Thoracic aorta (tissue), 2 donors: ENCODE results near the gene KCNIP4. TPM values are rescaled to one million over a fixed set of nuclear protein-coding genes. Genes with fewer than 3 reads are reported as not detected.

Experiments
- ATAC-seq: fragments of 150-250 bp; one replicate; pipeline ENCODE4 v1.8.0; 2017; ENCODE audit warnings: low read depth; ENCODE audit not compliant: insufficient number of reproducible peaks, low FRiP score
- DNase-seq: peaks from one replicate; pipeline ENCODE4 v3.0.0-alpha.2; 2020; ENCODE audit warnings: low spot score
- H3K27ac ChIP-seq, 2 donors: fragments of 200-600 bp; sonication (generic); 1 replicate in 1 of 2; 2 replicates in 1 of 2; pipeline ENCODE4 v1.5.1; 2016; ENCODE audit warnings: mild to moderate bottlenecking in 2 of 2, moderate library complexity in 2 of 2
- H3K27me3 ChIP-seq: fragments of 200-600 bp; sonication (generic); replicated peaks from 2 replicates; pipeline ENCODE4 v1.6.0; 2016; ENCODE audit warnings: mild to moderate bottlenecking; ENCODE audit not compliant: insufficient read depth
- H3K36me3 ChIP-seq: fragments of 200-600 bp; sonication (generic); one replicate; pipeline ENCODE4 v1.5.1; 2016
- H3K4me1 ChIP-seq, 2 donors: fragments of 200-600 bp; sonication (generic); 1 replicate in 1 of 2; 2 replicates in 1 of 2; pipeline versions ENCODE4 v1.5.1 to v1.6.0; 2016; ENCODE audit warnings: low read depth in 2 of 2, mild to moderate bottlenecking in 1 of 2; ENCODE audit not compliant: control insufficient read depth in 1 of 2
- H3K4me3 ChIP-seq: fragments of 200-600 bp; sonication (generic); 2 replicates; pipeline ENCODE4 v1.5.1; 2016; ENCODE audit warnings: mild to moderate bottlenecking
- H3K9me3 ChIP-seq: fragments of 200-600 bp; sonication (generic); 2 replicates; pipeline ENCODE4 v1.5.1; 2016
- total RNA-seq, 2 donors: library from RNA; depleted of rRNA; stranded (reverse); fragments of >200 nt; gene quantifications; one replicate each; pipeline versions ENCODE4 v1.1.0 to v1.2.3, GENCODE V29; 2016
- TF ChIP-seq, protein P1 (sequence below): fragments of 200-600 bp; sonication (generic); IDR thresholded peaks from one replicate; pipeline ENCODE4 v1.5.1; 2019; ENCODE audit warnings: antibody characterized with exemption

The KCNIP4 gene
- total RNA-seq, 2 donors from 2014 or later, result not detected

DNA sequence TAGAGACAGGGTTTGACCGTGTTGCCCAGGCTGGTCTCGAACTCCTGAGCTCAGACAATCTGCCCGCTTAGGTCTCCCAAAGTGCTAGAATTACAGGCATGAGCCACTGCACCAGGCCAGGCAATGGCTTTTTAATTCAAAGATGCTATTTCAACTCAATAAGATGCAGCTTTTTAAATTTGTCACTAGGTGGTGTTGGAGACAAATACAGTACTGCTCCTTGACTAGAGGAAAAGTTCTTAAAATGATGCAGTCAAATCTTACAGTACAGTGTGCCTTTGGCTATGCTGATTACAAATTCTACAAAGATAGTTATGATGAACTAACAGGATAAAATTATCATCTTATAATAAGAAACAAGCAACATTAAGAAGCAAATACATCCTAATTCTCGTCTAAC, 441.1 kb downstream of the KCNIP4 start:
- no peak overlapping the region for H3K27ac ChIP-seq
- no peaks in the 10 kb centered on the region for H3K9me3 ChIP-seq
- TF ChIP-seq, protein P1, sequence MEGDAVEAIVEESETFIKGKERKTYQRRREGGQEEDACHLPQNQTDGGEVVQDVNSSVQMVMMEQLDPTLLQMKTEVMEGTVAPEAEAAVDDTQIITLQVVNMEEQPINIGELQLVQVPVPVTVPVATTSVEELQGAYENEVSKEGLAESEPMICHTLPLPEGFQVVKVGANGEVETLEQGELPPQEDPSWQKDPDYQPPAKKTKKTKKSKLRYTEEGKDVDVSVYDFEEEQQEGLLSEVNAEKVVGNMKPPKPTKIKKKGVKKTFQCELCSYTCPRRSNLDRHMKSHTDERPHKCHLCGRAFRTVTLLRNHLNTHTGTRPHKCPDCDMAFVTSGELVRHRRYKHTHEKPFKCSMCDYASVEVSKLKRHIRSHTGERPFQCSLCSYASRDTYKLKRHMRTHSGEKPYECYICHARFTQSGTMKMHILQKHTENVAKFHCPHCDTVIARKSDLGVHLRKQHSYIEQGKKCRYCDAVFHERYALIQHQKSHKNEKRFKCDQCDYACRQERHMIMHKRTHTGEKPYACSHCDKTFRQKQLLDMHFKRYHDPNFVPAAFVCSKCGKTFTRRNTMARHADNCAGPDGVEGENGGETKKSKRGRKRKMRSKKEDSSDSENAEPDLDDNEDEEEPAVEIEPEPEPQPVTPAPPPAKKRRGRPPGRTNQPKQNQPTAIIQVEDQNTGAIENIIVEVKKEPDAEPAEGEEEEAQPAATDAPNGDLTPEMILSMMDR, result no peak
- H3K4me3 ChIP-seq, result no peak overlapping the region
- no peaks in the 10 kb centered on the region for H3K36me3 ChIP-seq
- ATAC-seq (no peak), DNase-seq (no peak)
- no peaks in the 10 kb centered on the region for H3K27me3 ChIP-seq
- no peaks in the 10 kb centered on the region for H3K4me1 ChIP-seq

DNA sequence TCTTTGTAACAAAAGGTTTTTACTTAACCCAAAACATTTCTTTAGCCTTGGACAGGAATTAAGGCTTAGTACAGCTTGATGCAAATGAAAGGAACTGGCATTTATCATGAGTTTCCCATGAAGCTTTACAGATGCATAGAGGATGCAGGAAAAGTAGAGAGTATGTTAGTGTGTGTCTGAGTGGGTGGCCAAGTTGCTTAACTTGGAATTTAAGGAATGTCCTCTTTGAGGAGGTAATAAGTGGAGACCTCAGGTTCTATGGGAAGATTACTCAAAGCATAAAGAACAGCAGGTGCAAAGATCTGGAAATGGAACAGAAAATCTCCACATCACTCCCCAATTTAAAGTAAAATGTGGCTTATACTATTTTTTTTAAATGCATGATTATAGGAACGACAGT, 457.9 kb downstream of the KCNIP4 start:
- Histone ChIP-seq H3K9me3 (no peaks in the 10 kb centered on the region), H3K27ac (no peak overlapping the region), H3K4me1 (no peaks in the 10 kb centered on the region), H3K27me3 (no peaks in the 10 kb centered on the region), H3K4me3 (no peak overlapping the region), H3K36me3 (no peaks in the 10 kb centered on the region)
- ATAC-seq (no peak), DNase-seq (no peak)
- TF ChIP-seq, protein P1, result no peak

DNA sequence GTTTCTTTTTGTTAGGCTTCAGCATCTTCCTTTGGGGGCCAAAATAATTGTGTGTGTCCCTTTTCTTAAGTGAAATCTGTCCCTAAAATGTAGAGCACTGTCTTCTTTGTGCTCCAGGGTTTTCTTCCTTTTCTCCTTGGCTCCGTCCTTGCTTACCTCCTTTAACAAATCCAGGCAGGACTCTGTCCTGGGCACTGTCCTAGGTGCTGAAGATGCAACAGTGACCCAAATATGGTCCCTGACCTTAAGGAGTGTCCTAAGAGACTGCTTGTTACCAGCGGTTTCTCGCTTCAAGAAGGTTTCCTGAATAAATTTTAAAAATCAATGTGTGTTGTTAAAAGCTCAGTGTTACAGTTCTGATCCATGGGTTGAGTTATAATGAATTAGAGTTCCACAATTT, 471.8 kb downstream of the KCNIP4 start:
- DNase-seq (no peak), ATAC-seq (no peak)
- TF ChIP-seq, protein P1, result no peak
- Histone ChIP-seq H3K9me3 (no peaks in the 10 kb centered on the region), H3K36me3 (no peaks in the 10 kb centered on the region), H3K27ac (no peak overlapping the region), H3K4me3 (no peak overlapping the region), H3K27me3 (no peaks in the 10 kb centered on the region), H3K4me1 (no peaks in the 10 kb centered on the region)

DNA sequence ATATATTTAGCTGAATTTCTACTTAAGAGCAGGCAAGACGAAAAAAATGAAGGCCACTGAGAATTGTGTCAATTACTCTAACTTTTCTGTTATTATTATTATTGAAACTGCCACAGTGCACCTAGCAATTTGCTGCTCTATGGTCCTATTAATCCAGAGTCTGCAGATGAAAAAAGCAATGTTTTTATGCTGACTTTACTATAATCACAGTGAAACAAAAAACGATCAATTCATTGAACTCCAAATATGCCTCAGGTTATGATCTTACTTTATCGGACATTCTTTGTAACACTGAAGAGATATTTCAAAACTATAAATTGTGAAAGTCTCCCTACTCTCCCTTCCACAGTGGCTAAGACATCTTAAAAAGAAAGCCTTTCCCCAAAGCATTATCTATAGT, 474.4 kb downstream of the KCNIP4 start:
- no peak overlapping the region for H3K4me3 ChIP-seq
- no peaks in the 10 kb centered on the region for H3K4me1 ChIP-seq
- TF ChIP-seq, protein P1, result no peak
- no peak for DNase-seq
- H3K36me3 ChIP-seq, result no peaks in the 10 kb centered on the region
- no peaks in the 10 kb centered on the region for H3K27me3 ChIP-seq
- H3K27ac ChIP-seq, result no peak overlapping the region
- no peak for ATAC-seq
- no peaks in the 10 kb centered on the region for H3K9me3 ChIP-seq

DNA sequence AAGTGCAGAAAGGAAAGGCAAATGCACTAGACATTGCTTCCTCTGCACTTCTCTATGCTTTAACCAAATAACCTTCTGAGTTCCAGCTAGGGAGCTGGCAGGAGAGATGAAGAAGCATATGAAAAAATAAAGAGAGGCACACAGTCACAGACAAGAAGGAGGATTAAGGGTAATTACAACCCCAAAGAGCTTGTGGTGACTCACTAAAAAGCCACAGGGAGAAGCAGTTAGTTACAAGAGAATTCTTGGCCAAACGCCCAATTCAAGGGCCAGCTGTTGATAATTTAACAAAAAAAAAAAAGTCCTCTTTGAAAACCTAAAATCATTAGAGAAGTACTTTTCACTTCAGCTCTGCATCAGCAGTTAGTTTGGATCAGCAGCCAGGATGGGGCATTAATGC, 478.0 kb downstream of the KCNIP4 start:
- H3K36me3 ChIP-seq, result no peaks in the 10 kb centered on the region
- H3K9me3 ChIP-seq, result no peaks in the 10 kb centered on the region
- no peak overlapping the region for H3K27ac ChIP-seq
- no peak for DNase-seq
- no peaks in the 10 kb centered on the region for H3K27me3 ChIP-seq
- TF ChIP-seq, protein P1, result no peak
- ATAC-seq, result no peak
- H3K4me3 ChIP-seq, result no peak overlapping the region
- H3K4me1 ChIP-seq, result no peaks in the 10 kb centered on the region
